ENCODE data around the gene ATP11A. TPM values are rescaled to one million over a fixed set of nuclear protein-coding genes. Genes with fewer than 3 reads are reported as not detected.

Gene ATP11A
- total RNA-seq, 1 experiment from 2014 or later, result 8.7 TPM

GRCh38 chr13:112764864-112765561, 75.2 kb downstream of the ATP11A start:
- Histone ChIP-seq H3K9ac (ENCODE audit: low read length) (no peak overlapping the region), H3K27ac (ENCODE audit: low read length) (no peak overlapping the region), H3K9me3 (ENCODE audit: low read length) (no peaks in the 10 kb centered on the region), H3K4me1 (ENCODE audit: insufficient read depth, low read length) (peaks cover 8% of the 10 kb centered on the region), H2AFZ (ENCODE audit: low read length) (no peak overlapping the region), H3K79me2 (ENCODE audit: low read length) (no peaks in the 10 kb centered on the region), H3K27me3 (ENCODE audit: low read length) (no peaks in the 10 kb centered on the region), H3F3A (ENCODE audit: low read length, unreplicated experiment) (no peaks in the 10 kb centered on the region), H3K36me3 (ENCODE audit: low read depth, low read length) (no peaks in the 10 kb centered on the region), H4K20me1 (ENCODE audit: low read length) (no peaks in the 10 kb centered on the region), H3K4me3 (ENCODE audit: low read length) (no peak overlapping the region), H3K9me2 (replicated peaks; ENCODE audit: low read length) (no peaks in the 10 kb centered on the region), H3K4me2 (ENCODE audit: low read length) (no peak overlapping the region)
- ChIA-PET CTCF (no interaction called here), POLR2A (ENCODE audit: unreplicated experiment) (no interaction called here)
- intact Hi-C loops (cut with micrococcal nuclease), result no loop called here
- no peak for DNase-seq
- no TSS peak for BruUV-seq (replicated peaks)
- TF ChIP-seq, protein P1, sequence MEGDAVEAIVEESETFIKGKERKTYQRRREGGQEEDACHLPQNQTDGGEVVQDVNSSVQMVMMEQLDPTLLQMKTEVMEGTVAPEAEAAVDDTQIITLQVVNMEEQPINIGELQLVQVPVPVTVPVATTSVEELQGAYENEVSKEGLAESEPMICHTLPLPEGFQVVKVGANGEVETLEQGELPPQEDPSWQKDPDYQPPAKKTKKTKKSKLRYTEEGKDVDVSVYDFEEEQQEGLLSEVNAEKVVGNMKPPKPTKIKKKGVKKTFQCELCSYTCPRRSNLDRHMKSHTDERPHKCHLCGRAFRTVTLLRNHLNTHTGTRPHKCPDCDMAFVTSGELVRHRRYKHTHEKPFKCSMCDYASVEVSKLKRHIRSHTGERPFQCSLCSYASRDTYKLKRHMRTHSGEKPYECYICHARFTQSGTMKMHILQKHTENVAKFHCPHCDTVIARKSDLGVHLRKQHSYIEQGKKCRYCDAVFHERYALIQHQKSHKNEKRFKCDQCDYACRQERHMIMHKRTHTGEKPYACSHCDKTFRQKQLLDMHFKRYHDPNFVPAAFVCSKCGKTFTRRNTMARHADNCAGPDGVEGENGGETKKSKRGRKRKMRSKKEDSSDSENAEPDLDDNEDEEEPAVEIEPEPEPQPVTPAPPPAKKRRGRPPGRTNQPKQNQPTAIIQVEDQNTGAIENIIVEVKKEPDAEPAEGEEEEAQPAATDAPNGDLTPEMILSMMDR (conservative IDR thresholded peaks at IDR 0.05; ENCODE audit: low read depth, low read length), result no peak
- TF ChIP-seq EZH2phosphoT487 (IDR thresholded peaks at IDR 0.05; ENCODE audit: borderline replicate concordance, low read length) (no peak), EZH2 (IDR thresholded peaks at IDR 0.05; ENCODE audit: low read length, unreplicated experiment) (no peak)
- no peak for ATAC-seq

DNA sequence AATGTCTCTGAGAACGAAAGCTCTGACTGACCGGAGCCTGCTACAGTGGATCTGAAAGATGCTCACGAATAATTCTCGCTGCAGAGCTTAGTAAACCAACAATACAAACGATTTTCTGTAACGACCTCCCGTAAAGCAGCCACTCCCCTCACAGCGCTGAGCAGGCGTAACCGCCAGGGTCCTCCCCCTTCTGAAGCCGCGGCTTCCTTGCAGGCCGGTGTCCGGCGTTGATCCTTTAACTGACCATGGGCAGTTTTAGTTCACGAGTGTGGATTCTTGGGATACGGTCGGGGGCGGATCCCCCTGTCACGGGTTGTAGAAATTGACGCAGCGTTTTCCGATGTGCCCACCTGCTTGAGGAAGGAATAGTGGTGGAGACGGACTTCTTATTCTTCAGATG, 75.9 kb downstream of the ATP11A start:
- Histone ChIP-seq H3K9me3 (ENCODE audit: low read length) (no peaks in the 10 kb centered on the region), H3K36me3 (ENCODE audit: low read depth, low read length) (no peaks in the 10 kb centered on the region), H3K4me2 (ENCODE audit: low read length) (no peak overlapping the region), H2AFZ (ENCODE audit: low read length) (no peak overlapping the region), H3K9ac (ENCODE audit: low read length) (no peak overlapping the region), H3K4me3 (ENCODE audit: low read length) (no peak overlapping the region), H3K4me1 (ENCODE audit: insufficient read depth, low read length) (peaks cover under 1% of the 10 kb centered on the region; the same call in 1 of the 2 replicates), H3K79me2 (ENCODE audit: low read length) (no peaks in the 10 kb centered on the region), H3K27ac (ENCODE audit: low read length) (no peak overlapping the region), H3F3A (ENCODE audit: low read length, unreplicated experiment) (no peaks in the 10 kb centered on the region), H3K27me3 (ENCODE audit: low read length) (no peaks in the 10 kb centered on the region), H4K20me1 (ENCODE audit: low read length) (no peaks in the 10 kb centered on the region), H3K9me2 (replicated peaks; ENCODE audit: low read length) (no peaks in the 10 kb centered on the region)
- ChIA-PET CTCF (no interaction called here), POLR2A (ENCODE audit: unreplicated experiment) (no interaction called here)
- intact Hi-C loops (cut with micrococcal nuclease), result no loop called here
- DNase-seq, result no peak
- BruUV-seq (replicated peaks), result no TSS peak
- TF ChIP-seq EZH2phosphoT487 (IDR thresholded peaks at IDR 0.05; ENCODE audit: borderline replicate concordance, low read length) (no peak), EZH2 (IDR thresholded peaks at IDR 0.05; ENCODE audit: low read length, unreplicated experiment) (no peak)
- TF ChIP-seq, protein P1 (conservative IDR thresholded peaks at IDR 0.05; ENCODE audit: low read depth, low read length), result no peak
- ATAC-seq, result no peak

- Histone ChIP-seq H3K4me3 (ENCODE audit: low read length) (no peak overlapping the region), H3K36me3 (ENCODE audit: low read depth, low read length) (no peaks in the 10 kb centered on the region), H4K20me1 (ENCODE audit: low read length) (no peaks in the 10 kb centered on the region), H3K27ac (ENCODE audit: low read length) (no peak overlapping the region), H3K4me1 (ENCODE audit: insufficient read depth, low read length) (no peaks in the 10 kb centered on the region), H3K9me2 (replicated peaks; ENCODE audit: low read length) (no peaks in the 10 kb centered on the region), H3K4me2 (ENCODE audit: low read length) (no peak overlapping the region), H3K27me3 (ENCODE audit: low read length) (no peaks in the 10 kb centered on the region), H3K79me2 (ENCODE audit: low read length) (no peaks in the 10 kb centered on the region), H3F3A (ENCODE audit: low read length, unreplicated experiment) (no peaks in the 10 kb centered on the region), H2AFZ (ENCODE audit: low read length) (no peak overlapping the region), H3K9ac (ENCODE audit: low read length) (no peak overlapping the region), H3K9me3 (ENCODE audit: low read length) (no peaks in the 10 kb centered on the region)
- ChIA-PET POLR2A (ENCODE audit: unreplicated experiment) (no interaction called here), CTCF (no interaction called here)
- intact Hi-C loops (cut with micrococcal nuclease), result no loop called here
- TF ChIP-seq EZH2 (IDR thresholded peaks at IDR 0.05; ENCODE audit: low read length, unreplicated experiment), result no peak
- TF ChIP-seq EZH2phosphoT487 (IDR thresholded peaks at IDR 0.05; ENCODE audit: borderline replicate concordance, low read length), result no peak
- TF ChIP-seq, protein P1 (conservative IDR thresholded peaks at IDR 0.05; ENCODE audit: low read depth, low read length), result no peak
- no peak for DNase-seq
- no peak for ATAC-seq
- no TSS peak for BruUV-seq (replicated peaks)
Observed at GRCh38 chr13:112766336-112766735, 76.5 kb downstream of the ATP11A start.
